ENCODE data around the gene FANCL.
A peak's percentile ranks its signal among the peaks of the same experiment; 100 is the strongest.
"Not testable (repeated sequence)": the region's sequence is repeated elsewhere in the genome, so short reads cannot be mapped to it uniquely, and the experiment has no call there.

FANCL gene

DNA sequence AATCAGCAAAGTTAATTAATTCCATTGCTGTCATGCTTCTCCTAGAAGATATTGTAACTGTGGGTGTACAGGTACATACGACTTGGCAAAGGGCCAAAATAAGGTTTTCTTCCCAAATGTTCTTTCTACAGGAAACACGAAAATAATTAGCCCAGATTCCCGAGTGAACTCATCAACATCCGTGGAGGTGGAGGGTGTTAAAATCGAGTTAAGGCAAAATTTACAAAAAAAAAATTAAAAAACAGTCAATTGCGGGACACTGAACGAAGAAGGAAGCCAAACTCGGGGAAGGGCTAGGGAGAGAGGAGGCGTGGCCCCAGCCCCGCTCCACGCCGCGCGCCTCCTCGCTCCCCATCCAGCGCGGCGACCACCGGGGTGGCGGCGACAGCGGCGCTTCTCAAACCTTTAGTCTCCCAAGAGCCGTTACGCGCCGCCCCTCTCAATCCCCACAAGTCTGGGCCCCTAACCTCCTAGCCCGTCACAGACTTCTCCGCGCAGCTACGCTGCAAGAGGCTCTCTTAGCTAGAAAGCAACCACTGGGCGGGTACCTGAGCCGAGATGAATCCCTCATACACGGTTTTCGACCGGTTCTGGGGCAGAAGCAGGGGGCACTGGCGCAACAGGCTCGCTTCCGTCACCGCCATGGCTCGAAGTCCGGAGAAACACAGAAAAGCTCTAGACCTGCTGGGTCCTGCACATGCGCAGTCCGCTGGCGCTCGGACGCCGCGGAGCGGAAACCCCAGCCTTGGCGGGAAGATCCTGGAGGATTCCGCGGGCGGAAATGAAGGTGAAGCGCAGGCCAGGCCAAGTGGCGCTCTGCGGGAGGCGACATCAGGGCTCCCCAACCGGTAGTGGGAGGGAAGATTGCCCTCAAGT lies at the start of gene FANCL:
TSS of gene FANCL (minus strand) at position 656 of the 876 bp plus-strand sequence. CDS start at position 644, 12 bp downstream.
- Histone ChIP-seq H3K4me1 (ENCODE audit: control insufficient read depth, insufficient read depth, low read length) (peaks cover 24% of the 10 kb centered on the region; the same call in 1 of the 2 replicates), H3K27me3 (ENCODE audit: control insufficient read depth, insufficient read depth, low read length) (no peaks in the 10 kb centered on the region), H3K9ac (ENCODE audit: low read length) (peak within 1 kb of the TSS; percentile 93), H3K36me3 (ENCODE audit: control insufficient read depth, insufficient read depth, low read length) (no peaks in the 10 kb centered on the region), H3K9me3 (ENCODE audit: control insufficient read depth, insufficient read depth, low read depth, low read length) (peaks cover 6% of the 10 kb centered on the region; the same call in 1 of the 2 replicates), H3K27ac (ENCODE audit: low read depth, low read length) (peak within 1 kb of the TSS; percentile 90), H3K4me3 (ENCODE audit: low read depth, low read length) (peak within 1 kb of the TSS; percentile 83)

DNA sequence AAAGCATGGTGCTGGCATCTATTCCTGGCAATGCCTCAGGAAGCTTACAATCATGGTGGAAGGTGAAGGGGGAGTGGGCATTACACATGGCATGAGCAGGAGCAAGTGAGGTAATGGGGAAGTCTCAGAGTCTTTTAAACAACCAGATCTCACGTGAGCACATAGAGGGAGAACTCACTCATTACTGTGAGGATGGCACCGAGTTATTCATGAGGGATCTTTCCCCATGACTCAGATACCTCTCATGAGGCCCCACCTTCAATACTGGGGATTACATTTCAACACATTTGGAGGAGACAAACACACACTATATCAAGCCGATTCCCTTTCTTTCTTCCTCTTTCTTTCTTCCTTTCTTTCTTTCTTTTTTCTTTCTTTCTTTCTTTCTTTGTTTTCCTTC lies 47.9 kb upstream of the FANCL start:
- no peaks in the 10 kb centered on the region for H3K4me1 ChIP-seq (ENCODE audit: control insufficient read depth, insufficient read depth, low read length)
- no peaks in the 10 kb centered on the region for H3K27me3 ChIP-seq (ENCODE audit: control insufficient read depth, insufficient read depth, low read length)
- no peak overlapping the region for H3K9ac ChIP-seq (ENCODE audit: low read length)
- no peaks in the 10 kb centered on the region for H3K36me3 ChIP-seq (ENCODE audit: control insufficient read depth, insufficient read depth, low read length)
- no peak overlapping the region for H3K27ac ChIP-seq (ENCODE audit: low read depth, low read length)
- H3K4me3 ChIP-seq (ENCODE audit: low read depth, low read length), result no peak overlapping the region
- H3K9me3 ChIP-seq (ENCODE audit: control insufficient read depth, insufficient read depth, low read depth, low read length), result no peaks in the 10 kb centered on the region

DNA sequence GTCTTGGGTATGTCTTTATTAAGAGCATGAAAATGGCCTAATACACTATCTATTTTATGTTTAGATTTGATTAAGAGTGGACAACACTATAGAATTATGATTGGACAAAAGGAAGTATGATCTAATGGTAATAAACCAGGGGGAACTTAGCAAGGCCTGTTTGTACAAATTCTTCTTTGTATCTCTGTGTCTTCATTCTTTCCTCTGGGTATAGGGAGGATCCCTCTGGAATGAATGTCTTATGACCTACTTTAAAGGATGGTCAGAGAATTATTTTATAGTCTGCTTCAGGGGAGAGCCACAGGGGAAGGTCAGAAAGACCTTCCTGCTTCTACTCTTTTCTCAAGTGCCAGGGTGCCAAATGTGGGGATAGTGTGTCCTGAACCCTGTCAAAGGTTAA lies 42.8 kb upstream of the FANCL start:
- Histone ChIP-seq H3K36me3 (ENCODE audit: control insufficient read depth, insufficient read depth, low read length) (no peaks in the 10 kb centered on the region), H3K27ac (ENCODE audit: low read depth, low read length) (no peak overlapping the region), H3K4me1 (ENCODE audit: control insufficient read depth, insufficient read depth, low read length) (no peaks in the 10 kb centered on the region), H3K9me3 (ENCODE audit: control insufficient read depth, insufficient read depth, low read depth, low read length) (no peaks in the 10 kb centered on the region), H3K4me3 (ENCODE audit: low read depth, low read length) (no peak overlapping the region), H3K9ac (ENCODE audit: low read length) (no peak overlapping the region), H3K27me3 (ENCODE audit: control insufficient read depth, insufficient read depth, low read length) (no peaks in the 10 kb centered on the region)

DNA sequence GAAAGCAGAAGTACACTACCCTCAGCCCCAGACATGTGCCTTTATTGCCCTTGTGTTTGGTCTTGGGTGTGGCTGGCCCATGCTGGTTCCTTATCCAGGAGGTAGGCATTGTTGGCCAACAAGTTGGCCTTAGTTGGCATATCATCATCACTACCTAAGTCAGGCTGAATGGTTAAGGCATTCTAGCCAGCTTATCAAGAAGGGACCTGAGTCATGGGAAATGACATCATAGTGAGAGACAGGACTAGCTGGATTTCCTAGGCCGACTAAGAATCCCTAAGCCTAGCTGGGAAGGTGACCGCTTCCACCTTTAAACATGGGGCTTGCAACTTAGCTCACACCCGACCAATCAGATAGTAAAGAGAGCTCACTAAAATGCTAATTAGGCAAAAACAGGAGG lies 34.0 kb upstream of the FANCL start:
- not testable (repeated sequence) for H3K9ac ChIP-seq (ENCODE audit: low read length); H3K4me1 ChIP-seq (ENCODE audit: control insufficient read depth, insufficient read depth, low read length); H3K36me3 ChIP-seq (ENCODE audit: control insufficient read depth, insufficient read depth, low read length); H3K27me3 ChIP-seq (ENCODE audit: control insufficient read depth, insufficient read depth, low read length); H3K27ac ChIP-seq (ENCODE audit: low read depth, low read length); H3K4me3 ChIP-seq (ENCODE audit: low read depth, low read length); H3K9me3 ChIP-seq (ENCODE audit: control insufficient read depth, insufficient read depth, low read depth, low read length)

- Histone ChIP-seq H3K9me3 (ENCODE audit: control insufficient read depth, insufficient read depth, low read depth, low read length) (no peaks in the 10 kb centered on the region), H3K4me1 (ENCODE audit: control insufficient read depth, insufficient read depth, low read length) (no peaks in the 10 kb centered on the region), H3K36me3 (ENCODE audit: control insufficient read depth, insufficient read depth, low read length) (no peaks in the 10 kb centered on the region), H3K27me3 (ENCODE audit: control insufficient read depth, insufficient read depth, low read length) (no peaks in the 10 kb centered on the region), H3K4me3 (ENCODE audit: low read depth, low read length) (no peak overlapping the region), H3K27ac (ENCODE audit: low read depth, low read length) (no peak overlapping the region), H3K9ac (ENCODE audit: low read length) (no peak overlapping the region)
Measured at GRCh38 chr2:58271826-58272225, 30.7 kb upstream of the FANCL start.

DNA sequence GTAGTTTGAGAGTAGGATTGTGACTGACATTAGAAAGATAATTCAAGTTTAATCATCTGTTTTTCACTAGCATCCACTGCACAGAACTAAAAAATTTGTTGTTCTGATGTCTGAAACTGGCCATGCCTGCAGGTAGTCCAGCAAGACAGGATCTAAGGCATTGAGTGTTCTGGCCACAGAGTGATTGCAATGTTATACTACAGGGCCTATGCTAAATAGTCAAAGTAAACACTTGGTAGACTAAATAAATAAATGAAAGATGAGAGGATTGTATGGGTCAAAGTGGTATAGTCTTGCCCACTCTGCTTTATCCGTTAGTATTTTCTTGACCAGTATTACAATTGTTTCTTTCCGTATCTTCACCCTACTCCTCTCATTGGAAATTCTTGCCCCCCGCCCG lies 27.6 kb upstream of the FANCL start:
- H3K9me3 ChIP-seq (ENCODE audit: control insufficient read depth, insufficient read depth, low read depth, low read length), result no peaks in the 10 kb centered on the region
- H3K4me3 ChIP-seq (ENCODE audit: low read depth, low read length), result no peak overlapping the region
- H3K36me3 ChIP-seq (ENCODE audit: control insufficient read depth, insufficient read depth, low read length), result no peaks in the 10 kb centered on the region
- H3K27me3 ChIP-seq (ENCODE audit: control insufficient read depth, insufficient read depth, low read length), result no peaks in the 10 kb centered on the region
- H3K4me1 ChIP-seq (ENCODE audit: control insufficient read depth, insufficient read depth, low read length), result no peaks in the 10 kb centered on the region
- H3K27ac ChIP-seq (ENCODE audit: low read depth, low read length), result no peak overlapping the region
- H3K9ac ChIP-seq (ENCODE audit: low read length), result no peak overlapping the region

DNA sequence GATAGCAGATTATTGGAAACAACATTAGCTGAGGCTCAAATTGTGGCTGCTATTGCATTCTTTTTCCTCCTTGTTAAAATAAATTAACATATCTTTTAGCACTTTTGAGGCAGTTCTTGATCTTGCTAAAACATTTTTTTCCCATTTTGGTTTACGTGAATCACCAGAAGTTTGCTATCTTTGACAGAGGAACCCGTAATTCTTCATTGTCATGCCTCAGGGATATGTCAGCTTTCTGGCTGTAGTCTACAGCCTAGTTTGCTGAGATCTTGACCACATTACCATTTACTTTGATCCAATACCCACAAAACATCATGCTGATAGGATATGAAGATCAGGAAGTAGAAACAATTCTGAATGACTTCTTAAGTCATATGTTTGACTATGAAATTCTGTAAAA lies 25.1 kb upstream of the FANCL start:
- Histone ChIP-seq H3K27me3 (ENCODE audit: control insufficient read depth, insufficient read depth, low read length) (no peaks in the 10 kb centered on the region), H3K9ac (ENCODE audit: low read length) (no peak overlapping the region), H3K27ac (ENCODE audit: low read depth, low read length) (no peak overlapping the region), H3K4me1 (ENCODE audit: control insufficient read depth, insufficient read depth, low read length) (no peaks in the 10 kb centered on the region), H3K9me3 (ENCODE audit: control insufficient read depth, insufficient read depth, low read depth, low read length) (no peaks in the 10 kb centered on the region), H3K4me3 (ENCODE audit: low read depth, low read length) (no peak overlapping the region), H3K36me3 (ENCODE audit: control insufficient read depth, insufficient read depth, low read length) (no peaks in the 10 kb centered on the region)

DNA sequence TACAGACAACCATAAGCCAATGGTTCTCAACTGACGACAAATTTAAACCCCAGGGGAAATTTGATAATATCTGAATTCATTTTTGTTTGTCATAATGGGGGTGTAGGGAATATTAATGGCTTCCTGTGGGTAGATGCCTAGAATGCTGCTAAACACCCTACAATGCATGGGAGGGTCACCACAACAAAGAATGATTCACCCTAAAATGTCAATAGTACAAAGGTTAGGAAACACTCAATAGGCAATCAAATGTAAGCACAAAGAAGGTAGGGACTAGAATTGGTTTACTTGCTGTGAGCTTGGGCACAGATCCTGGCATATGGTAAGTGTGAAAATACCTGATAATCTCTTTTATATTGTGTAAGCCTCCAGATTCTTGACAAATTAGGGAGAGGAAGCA lies 20.1 kb upstream of the FANCL start:
- Histone ChIP-seq H3K36me3 (ENCODE audit: control insufficient read depth, insufficient read depth, low read length) (no peaks in the 10 kb centered on the region), H3K4me3 (ENCODE audit: low read depth, low read length) (no peak overlapping the region), H3K4me1 (ENCODE audit: control insufficient read depth, insufficient read depth, low read length) (no peaks in the 10 kb centered on the region), H3K9me3 (ENCODE audit: control insufficient read depth, insufficient read depth, low read depth, low read length) (no peaks in the 10 kb centered on the region), H3K27ac (ENCODE audit: low read depth, low read length) (no peak overlapping the region), H3K27me3 (ENCODE audit: control insufficient read depth, insufficient read depth, low read length) (no peaks in the 10 kb centered on the region), H3K9ac (ENCODE audit: low read length) (no peak overlapping the region)

- not testable (repeated sequence) for H3K4me3 ChIP-seq (ENCODE audit: low read depth, low read length); H3K27ac ChIP-seq (ENCODE audit: low read depth, low read length); H3K36me3 ChIP-seq (ENCODE audit: control insufficient read depth, insufficient read depth, low read length); H3K27me3 ChIP-seq (ENCODE audit: control insufficient read depth, insufficient read depth, low read length); H3K9me3 ChIP-seq (ENCODE audit: control insufficient read depth, insufficient read depth, low read depth, low read length); H3K9ac ChIP-seq (ENCODE audit: low read length); H3K4me1 ChIP-seq (ENCODE audit: control insufficient read depth, insufficient read depth, low read length)
Measured at GRCh38 chr2:58258456-58258855, 17.3 kb upstream of the FANCL start.

DNA sequence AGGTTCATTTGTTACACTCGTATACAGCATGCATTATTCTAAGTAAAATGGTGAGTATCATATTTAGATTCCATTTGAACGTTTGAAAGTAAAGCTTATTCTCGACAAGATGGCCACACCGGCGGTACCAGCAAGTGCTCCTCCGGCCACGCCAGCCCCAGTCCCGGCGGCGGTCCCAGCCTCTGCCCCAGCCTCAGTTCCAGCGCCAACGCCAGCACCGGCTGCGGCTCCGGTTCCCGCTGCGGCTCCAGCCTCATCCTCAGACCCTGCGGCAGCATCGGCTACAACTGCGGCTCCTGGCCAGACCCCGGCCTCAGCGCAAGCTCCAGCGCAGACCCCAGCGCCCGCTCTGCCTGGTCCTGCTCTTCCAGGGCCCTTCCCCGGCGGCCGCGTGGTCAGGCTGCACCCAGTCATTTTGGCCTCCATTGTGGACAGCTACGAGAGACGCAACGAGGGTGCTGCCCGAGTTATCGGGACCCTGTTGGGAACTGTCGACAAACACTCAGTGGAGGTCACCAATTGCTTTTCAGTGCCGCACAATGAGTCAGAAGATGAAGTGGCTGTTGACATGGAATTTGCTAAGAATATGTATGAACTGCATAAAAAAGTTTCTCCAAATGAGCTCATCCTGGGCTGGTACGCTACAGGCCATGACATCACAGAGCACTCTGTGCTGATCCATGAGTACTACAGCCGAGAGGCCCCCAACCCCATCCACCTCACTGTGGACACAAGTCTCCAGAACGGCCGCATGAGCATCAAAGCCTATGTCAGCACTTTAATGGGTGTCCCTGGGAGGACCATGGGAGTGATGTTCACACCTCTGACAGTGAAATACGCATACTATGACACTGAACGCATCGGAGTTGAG lies 10.4 kb upstream of the FANCL start:
- not testable (repeated sequence) for H3K4me1 ChIP-seq (ENCODE audit: control insufficient read depth, insufficient read depth, low read length); H3K9ac ChIP-seq (ENCODE audit: low read length); H3K4me3 ChIP-seq (ENCODE audit: low read depth, low read length); H3K27me3 ChIP-seq (ENCODE audit: control insufficient read depth, insufficient read depth, low read length); H3K27ac ChIP-seq (ENCODE audit: low read depth, low read length); H3K9me3 ChIP-seq (ENCODE audit: control insufficient read depth, insufficient read depth, low read depth, low read length); H3K36me3 ChIP-seq (ENCODE audit: control insufficient read depth, insufficient read depth, low read length)

DNA sequence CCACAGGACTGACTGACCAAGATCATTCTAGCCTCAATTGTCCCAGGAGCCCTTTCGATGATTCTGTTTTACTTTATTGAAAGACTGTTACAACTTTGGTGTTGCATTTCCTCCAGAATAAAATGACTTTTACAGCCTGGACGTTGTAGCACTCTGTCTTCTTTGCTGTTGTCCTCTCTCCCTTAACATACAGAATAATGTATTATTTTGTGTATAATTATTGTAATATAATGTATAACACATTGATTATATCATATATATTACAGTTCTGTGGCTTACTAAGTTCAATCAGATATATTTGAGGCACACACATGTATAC lies 380 bp upstream of the FANCL start:
- Histone ChIP-seq H3K4me1 (ENCODE audit: control insufficient read depth, insufficient read depth, low read length) (peaks cover 22% of the 10 kb centered on the region; the same call in 1 of the 2 replicates), H3K4me3 (ENCODE audit: low read depth, low read length) (peak overlapping the region; percentile 83), H3K9ac (ENCODE audit: low read length) (peak overlapping the region; percentile 93), H3K36me3 (ENCODE audit: control insufficient read depth, insufficient read depth, low read length) (no peaks in the 10 kb centered on the region), H3K9me3 (ENCODE audit: control insufficient read depth, insufficient read depth, low read depth, low read length) (peaks cover 2% of the 10 kb centered on the region; the same call in 1 of the 2 replicates), H3K27ac (ENCODE audit: low read depth, low read length) (no peak overlapping the region), H3K27me3 (ENCODE audit: control insufficient read depth, insufficient read depth, low read length) (no peaks in the 10 kb centered on the region)
